GM12891 (cell line): ENCODE results near the gene OR52N4.

ENCODE experiments used
- POLR2A ChIP-seq: IDR thresholded peaks from 2 replicates; pipeline ENCODE4 v1.6.1; 2011; ENCODE audit warnings: low read depth, low read length, control low read depth
- POLR2AphosphoS5 ChIP-seq: IDR thresholded peaks from 2 replicates; pipeline ENCODE4 v1.6.1; 2011; ENCODE audit warnings: low read depth, low read length, control low read depth
- POU2F2 ChIP-seq: IDR thresholded peaks from 2 replicates; pipeline ENCODE4 v1.6.1; 2011; ENCODE audit warnings: low read depth, mild to moderate bottlenecking, control low read depth, low read length, moderate library complexity
- TAF1 ChIP-seq: IDR thresholded peaks from 2 replicates; pipeline ENCODE4 v1.6.1; 2011; ENCODE audit warnings: low read depth, low read length, control low read depth

GRCh38 chr11:5736396-5736795 is 17.6 kb upstream of the OR52N4 start, which contains the start of gene OR56B1:
- TF ChIP-seq POLR2A (no peak), POLR2AphosphoS5 (no peak), POU2F2 (no peak), TAF1 (no peak)
